ENCODE measurements around the gene PDIA2.

The PDIA2 gene

GRCh38 chr16:272633-273546 lies 10.1 kb upstream of the PDIA2 start:
- TF ChIP-seq, protein P1, sequence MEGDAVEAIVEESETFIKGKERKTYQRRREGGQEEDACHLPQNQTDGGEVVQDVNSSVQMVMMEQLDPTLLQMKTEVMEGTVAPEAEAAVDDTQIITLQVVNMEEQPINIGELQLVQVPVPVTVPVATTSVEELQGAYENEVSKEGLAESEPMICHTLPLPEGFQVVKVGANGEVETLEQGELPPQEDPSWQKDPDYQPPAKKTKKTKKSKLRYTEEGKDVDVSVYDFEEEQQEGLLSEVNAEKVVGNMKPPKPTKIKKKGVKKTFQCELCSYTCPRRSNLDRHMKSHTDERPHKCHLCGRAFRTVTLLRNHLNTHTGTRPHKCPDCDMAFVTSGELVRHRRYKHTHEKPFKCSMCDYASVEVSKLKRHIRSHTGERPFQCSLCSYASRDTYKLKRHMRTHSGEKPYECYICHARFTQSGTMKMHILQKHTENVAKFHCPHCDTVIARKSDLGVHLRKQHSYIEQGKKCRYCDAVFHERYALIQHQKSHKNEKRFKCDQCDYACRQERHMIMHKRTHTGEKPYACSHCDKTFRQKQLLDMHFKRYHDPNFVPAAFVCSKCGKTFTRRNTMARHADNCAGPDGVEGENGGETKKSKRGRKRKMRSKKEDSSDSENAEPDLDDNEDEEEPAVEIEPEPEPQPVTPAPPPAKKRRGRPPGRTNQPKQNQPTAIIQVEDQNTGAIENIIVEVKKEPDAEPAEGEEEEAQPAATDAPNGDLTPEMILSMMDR (IDR thresholded peaks at IDR 0.05): no peak

GRCh38 chr16:273547-274421 lies 9.2 kb upstream of the PDIA2 start:
- TF ChIP-seq, protein P1 (IDR thresholded peaks at IDR 0.05): no peak

DNA sequence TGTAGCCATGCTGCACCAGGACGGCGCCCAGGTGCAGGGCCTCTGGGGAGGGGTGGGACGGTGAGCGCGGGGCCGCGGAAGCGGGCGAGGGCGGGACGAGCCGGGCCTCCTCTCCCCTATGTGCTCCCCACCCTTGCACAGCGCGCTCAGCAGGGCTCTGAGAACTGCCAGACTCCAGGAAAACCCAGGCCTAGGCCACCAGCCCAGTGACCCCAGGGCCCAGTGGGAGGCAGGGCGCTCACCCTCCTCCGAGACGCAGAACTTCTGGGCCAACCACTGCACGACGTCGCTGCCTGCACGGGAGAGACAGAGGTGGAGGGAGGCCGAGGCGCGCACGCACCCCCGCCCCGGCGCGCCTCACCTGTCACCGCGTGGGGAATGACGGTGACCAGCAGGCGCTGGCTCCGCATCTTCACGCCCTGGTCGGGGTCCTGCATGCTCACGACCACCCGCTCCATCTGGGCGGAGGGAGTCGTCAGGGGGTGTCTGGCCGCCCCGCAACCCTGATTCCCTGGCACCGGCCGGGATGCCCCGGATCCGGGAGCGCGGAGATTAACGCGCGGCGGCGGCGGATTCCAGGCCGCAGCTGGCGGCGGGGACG lies 7.8 kb upstream of the PDIA2 start:
- TF ChIP-seq, protein P1 (IDR thresholded peaks at IDR 0.05): no peak

GRCh38 chr16:275786-276232 lies 7.2 kb upstream of the PDIA2 start, which contains the start of gene RGS11:
TSS of gene RGS11 (minus strand) at chr16:275944. CDS start at chr16:275911, 33 bp downstream.
- TF ChIP-seq, protein P1 (IDR thresholded peaks at IDR 0.05): no peak

DNA sequence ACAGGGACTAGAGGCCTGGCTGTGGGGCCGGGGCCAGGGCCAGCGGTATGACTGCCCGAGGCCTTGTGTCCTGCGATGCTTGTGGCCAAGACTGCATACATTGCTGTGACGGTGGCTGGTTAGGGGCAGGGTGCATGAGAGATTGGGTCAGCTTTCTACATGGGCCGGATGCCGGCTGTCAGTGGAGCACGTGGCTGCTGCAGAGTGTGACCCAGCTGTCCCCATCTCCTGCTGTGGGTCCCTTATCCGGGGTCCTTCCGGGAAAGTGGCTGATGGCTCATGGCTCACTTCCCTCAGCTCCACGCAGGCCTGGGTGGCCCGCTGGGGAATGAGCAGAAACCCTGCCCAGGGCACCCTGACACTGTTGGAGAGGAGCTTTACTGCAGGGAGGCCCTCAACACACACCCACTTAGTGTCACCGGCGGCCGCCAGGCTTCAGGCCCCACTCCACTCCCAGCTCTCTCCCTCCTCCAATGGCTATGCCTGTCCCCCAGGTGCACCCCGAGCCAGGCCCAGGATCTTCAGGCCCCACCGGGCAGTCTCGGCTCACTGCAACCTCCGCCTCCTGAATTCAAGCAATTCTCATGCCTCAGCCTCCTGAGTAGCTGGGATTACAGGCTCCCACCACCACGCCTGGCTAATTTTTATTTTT lies 6.4 kb upstream of the PDIA2 start:
- TF ChIP-seq, protein P1 (IDR thresholded peaks at IDR 0.05): no peak

DNA sequence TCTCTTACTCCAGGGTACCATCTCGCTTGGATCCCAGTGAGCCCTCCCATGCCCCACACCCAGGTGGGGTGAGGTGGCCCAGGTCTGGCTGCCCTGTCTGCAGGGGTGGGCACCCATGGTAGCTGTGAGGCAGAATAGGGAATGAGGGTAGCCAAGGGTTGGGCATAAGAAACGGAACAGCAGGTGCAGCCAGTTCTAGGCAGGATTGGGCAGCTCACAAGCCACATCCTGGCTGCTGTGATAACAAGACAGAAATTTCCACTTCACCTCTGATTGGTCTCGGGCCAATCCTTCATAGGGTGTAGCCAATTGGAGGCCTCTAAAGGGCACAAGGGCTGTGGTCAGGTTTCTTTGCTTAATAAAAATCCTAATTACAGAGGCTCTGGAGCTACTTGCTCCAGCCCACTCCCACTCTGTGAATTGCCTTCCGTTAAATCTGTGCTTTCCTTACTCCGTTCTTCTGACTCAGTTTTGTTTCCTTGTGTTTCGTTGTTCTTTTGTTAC lies 4.0 kb upstream of the PDIA2 start:
- TF ChIP-seq, protein P1 (IDR thresholded peaks at IDR 0.05): no peak
